Adrenal gland (tissue), 12 donors: ENCODE results near the gene KPNA6. TPM values are rescaled to one million over a fixed set of nuclear protein-coding genes. Genes with fewer than 3 reads are reported as not detected.

Experiments used
- DNase-seq, 7 donors: peaks; one replicate each; pipeline ENCODE4 v3.0.0-alpha.2; 2019 to 2020
- H3K27ac ChIP-seq, 5 donors: fragments of 200-600 bp; sonication (generic) in 4 of 5; 1 replicate in 3 of 5; 2 replicates in 2 of 5; pipeline versions ENCODE4 v1.5.1 to v1.8.0; 2016 to 2020; ENCODE audit warnings: mild to moderate bottlenecking in 1 of 5
- H3K27me3 ChIP-seq: fragments of 200-600 bp; 2 replicates; pipeline ENCODE4 v1.8.0; 2021
- H3K36me3 ChIP-seq, 2 donors: fragments of 200-600 bp; replicated peaks in 1 of 2; 1 replicate in 1 of 2; 2 replicates in 1 of 2; pipeline versions ENCODE4 v1.5.1 to v1.8.0; 2018 to 2022
- H3K4me1 ChIP-seq, 2 donors: fragments of 200-600 bp; replicated peaks in 1 of 2; 1 replicate in 1 of 2; 2 replicates in 1 of 2; pipeline versions ENCODE4 v1.5.1 to v1.8.0; 2018 to 2021
- H3K4me3 ChIP-seq, 4 donors: fragments of 200-600 bp; sonication (generic) in 3 of 4; one replicate each; pipeline ENCODE4 v1.5.1; 2016 to 2018
- H3K9me3 ChIP-seq, 3 donors: fragments of 200-600 bp; sonication (generic) in 1 of 3; replicated peaks in 1 of 3; 1 replicate in 2 of 3; 2 replicates in 1 of 3; pipeline versions ENCODE4 v1.5.1 to v1.8.0; 2016 to 2021
- CTCF ChIP-seq, 6 experiments: fragments of 450-650 bp in 4 of 6; fragments of 200-600 bp in 2 of 6; sonication (generic) in 1 of 6; IDR thresholded peaks; 1 replicate in 5 of 6; 2 replicates in 1 of 6; pipeline versions ENCODE4 v1.5.1 to v1.8.0; 2016 to 2021; ENCODE audit warnings: antibody characterized with exemption in 6 of 6, mild to moderate bottlenecking in 2 of 6, moderate library complexity in 1 of 6
- POLR2A ChIP-seq, 2 donors: fragments of 450-650 bp; IDR thresholded peaks; one replicate each; pipeline ENCODE4 v1.6.1; 2017; ENCODE audit warnings: antibody characterized with exemption in 2 of 2, mild to moderate bottlenecking in 2 of 2, moderate library complexity in 1 of 2
- WGBS, 4 donors: extraction: QIAGEN DNeasy Blood & Tissue Kit in 2 of 4; methylation state at CpG; one replicate each; pipeline versions ENCODE4 v1.1.5 to v1.1.7; 2013 to 2017; 5-methylcytosine and 5-hydroxymethylcytosine counted together
- intact Hi-C, 2 donors: fragments of 100-400 bp; cut with DNase I; formaldehyde crosslinking; loops; one replicate each; pipeline versions ENCODE4 v1.14.1 to v1.15.0; 2022 to 2023
- polyA plus RNA-seq, 3 donors: library from polyadenylated mRNA; stranded (reverse); fragments of 200-250 nt in 2 of 3; fragments of 350-450 nt in 1 of 3; fragmentation: Illumina TruSeq in 1 of 3; extraction: RNeasy Lipid Tissue Mini Kit (QIAGEN cat#74804) in 1 of 3; gene quantifications; one replicate each; pipeline ENCODE4 v1.2.3, GENCODE V29; 2013 to 2014
- total RNA-seq, 9 donors: library from RNA; depleted of rRNA in 4 of 9; stranded (reverse); fragments of >200 nt in 4 of 9; fragments of 120-200 nt in 1 of 9; fragmentation: NEBNext Ultra II Directional in 1 of 9; extraction: Animal tissue kit (Norgen Biotek cat#: 25700) in 1 of 9; gene quantifications; one replicate each; pipeline versions ENCODE4 v1.1.0 to v1.2.4, GENCODE V29; 2013 to 2023
- donor health status: healthy with polysubstance abuse.
- donor health status: Bipolar disorder and iron deficiency.
- donor health status: DM: yes; HTN: yes; CAD: no.
- donor health status: DM: no; HTN: no; CAD: no.
- donor health status: DM: no; HTN: no; CAD: no.
- donor health status: DM: yes; HTN: yes; CAD: no.

KPNA6 gene
- total and polyA plus RNA-seq, 12 donors, result 9.3 to 86.6 (median 51.0) TPM

GRCh38 chr1:32071758-32072621 lies 35.9 kb upstream of the KPNA6 start:
- TF ChIP-seq POLR2A (IDR thresholded peaks at IDR 0.05) (no peak), CTCF (IDR thresholded peaks at IDR 0.05) (no peak)
- no peak for DNase-seq
- Histone ChIP-seq H3K4me1 (peaks cover 10 to 24% of the 10 kb centered on the region in 2 donors), H3K27ac (peak overlapping the region in 4 of 5 donors; percentile 76 to 90 (median 84)), H3K36me3 (peaks cover 0 to 18% of the 10 kb centered on the region in 2 donors), H3K9me3 (no peaks in the 10 kb centered on the region), H3K4me3 (peak overlapping the region in 3 of 4 donors; percentile 65 to 96 (median 96)), H3K27me3 (no peaks in the 10 kb centered on the region)
- 15 to 18% (median 17%) methylated on average over 13 to 14 of the region's 14 CpGs for WGBS, 4 donors
- intact Hi-C loops, result no loop called here

- Histone ChIP-seq H3K9me3 (no peaks in the 10 kb centered on the region), H3K27ac (peak within 1 kb of the TSS; percentile 76 to 90 (median 84)), H3K4me3 (peak within 1 kb of the TSS in 3 of 4 donors; percentile 65 to 96 (median 96)), H3K4me1 (peaks cover 8 to 23% of the 10 kb centered on the region in 2 donors), H3K36me3 (peaks cover 0 to 25% of the 10 kb centered on the region in 2 donors), H3K27me3 (no peaks in the 10 kb centered on the region)
- peak; percentile 93 to 97 (median 95) for DNase-seq
- TF ChIP-seq CTCF (IDR thresholded peaks at IDR 0.05) (peak in 4 of 6 experiments; percentile 15 to 46 (median 34)), POLR2A (IDR thresholded peaks at IDR 0.05) (peak in 1 of 2 donors; percentile 53)
- 0 to 1% (median 0%) methylated on average over 12 to 67 of the region's 67 CpGs for WGBS, 4 donors
- intact Hi-C loops, result no loop called here
Measured at GRCh38 chr1:32072622-32073298, 35.1 kb upstream of the KPNA6 start, which contains the start of gene TMEM39B. Gene TMEM39B, plus strand, starts transcription at chr1:32072939. Its CDS starts 109 bp downstream, at chr1:32073048.

- H3K9me3 ChIP-seq, result no peaks in the 10 kb centered on the region
- H3K36me3 ChIP-seq, result peaks cover 0 to 33% of the 10 kb centered on the region in 2 donors
- intact Hi-C loops, result no loop called here
- H3K27ac ChIP-seq, result peak overlapping the region; percentile 76 to 90 (median 84)
- peak in 1 of 7 donors; percentile 82 for DNase-seq
- no peaks in the 10 kb centered on the region for H3K27me3 ChIP-seq
- TF ChIP-seq CTCF (IDR thresholded peaks at IDR 0.05), result peak in 1 of 6 experiments; percentile 8
- no peak for TF ChIP-seq POLR2A (IDR thresholded peaks at IDR 0.05)
- peak overlapping the region in 3 of 4 donors; percentile 65 to 96 (median 96) for H3K4me3 ChIP-seq
- peaks cover 8 to 19% of the 10 kb centered on the region in 2 donors for H3K4me1 ChIP-seq
- WGBS, 4 donors, result 33 to 60% (median 37%) methylated on average over 17 to 28 of the region's 28 CpGs
Measured at GRCh38 chr1:32073299-32074229, 34.3 kb upstream of the KPNA6 start.
